ENCODE data around the gene RADX. TPM values are rescaled to one million over a fixed set of nuclear protein-coding genes. Genes with fewer than 3 reads are reported as not detected.

RADX gene
- total and polyA plus RNA-seq, 12 donors: 0.60 to 39.9 (median 4.2) TPM

DNA sequence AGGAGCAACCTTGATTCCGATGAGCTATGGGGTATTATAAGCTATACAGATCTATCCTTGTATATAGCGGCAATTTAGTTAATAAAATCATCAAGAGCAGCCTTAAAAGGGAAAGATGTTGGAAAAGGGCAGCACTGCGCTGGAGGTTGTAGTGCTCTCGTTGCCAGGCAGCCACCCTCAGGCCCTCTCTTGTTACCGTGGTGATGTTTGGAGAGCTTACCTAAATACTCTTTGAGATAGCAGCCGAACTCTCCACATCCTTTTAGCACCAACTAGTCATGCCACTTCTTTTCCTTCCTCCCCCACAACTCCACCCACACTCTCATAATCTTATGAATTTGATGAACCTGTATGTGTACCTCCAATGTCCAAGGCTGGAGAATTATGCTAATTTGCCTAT lies 3.8 kb upstream of the RADX start:
- Histone ChIP-seq H3K27ac (no peak overlapping the region), H3K27me3 (no peaks in the 10 kb centered on the region), H3K4me3 (no peak overlapping the region), H3K36me3 (replicated peaks in 1 of 2) (no peaks in the 10 kb centered on the region), H3K4me1 (replicated peaks in 1 of 2) (no peaks in the 10 kb centered on the region), H3K9me3 (replicated peaks in 1 of 3) (no peaks in the 10 kb centered on the region)
- DNase-seq: peak in 1 of 7 donors; percentile 67
- whole genome bisulfite sequencing, 4 donors: 56 to 64% (median 59%) methylated on average over 6 of the region's 6 CpGs
- TF ChIP-seq POLR2A (IDR thresholded peaks at IDR 0.05): no peak
- TF ChIP-seq, protein P1, sequence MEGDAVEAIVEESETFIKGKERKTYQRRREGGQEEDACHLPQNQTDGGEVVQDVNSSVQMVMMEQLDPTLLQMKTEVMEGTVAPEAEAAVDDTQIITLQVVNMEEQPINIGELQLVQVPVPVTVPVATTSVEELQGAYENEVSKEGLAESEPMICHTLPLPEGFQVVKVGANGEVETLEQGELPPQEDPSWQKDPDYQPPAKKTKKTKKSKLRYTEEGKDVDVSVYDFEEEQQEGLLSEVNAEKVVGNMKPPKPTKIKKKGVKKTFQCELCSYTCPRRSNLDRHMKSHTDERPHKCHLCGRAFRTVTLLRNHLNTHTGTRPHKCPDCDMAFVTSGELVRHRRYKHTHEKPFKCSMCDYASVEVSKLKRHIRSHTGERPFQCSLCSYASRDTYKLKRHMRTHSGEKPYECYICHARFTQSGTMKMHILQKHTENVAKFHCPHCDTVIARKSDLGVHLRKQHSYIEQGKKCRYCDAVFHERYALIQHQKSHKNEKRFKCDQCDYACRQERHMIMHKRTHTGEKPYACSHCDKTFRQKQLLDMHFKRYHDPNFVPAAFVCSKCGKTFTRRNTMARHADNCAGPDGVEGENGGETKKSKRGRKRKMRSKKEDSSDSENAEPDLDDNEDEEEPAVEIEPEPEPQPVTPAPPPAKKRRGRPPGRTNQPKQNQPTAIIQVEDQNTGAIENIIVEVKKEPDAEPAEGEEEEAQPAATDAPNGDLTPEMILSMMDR (IDR thresholded peaks at IDR 0.05): no peak
- intact Hi-C loops (cut with DNase I): no loop called here

- 9 to 58% (median 28%) methylated on average over 1 of the region's 1 CpG for WGBS, 4 donors
- Histone ChIP-seq H3K4me3 (peak overlapping the region in 2 of 4 donors; percentile 7 to 57), H3K4me1 (replicated peaks in 1 of 2) (no peaks in the 10 kb centered on the region), H3K27ac (peak overlapping the region in 2 of 5 donors; percentile 37 to 40), H3K9me3 (replicated peaks in 1 of 3) (no peaks in the 10 kb centered on the region), H3K27me3 (no peaks in the 10 kb centered on the region), H3K36me3 (replicated peaks in 1 of 2) (no peaks in the 10 kb centered on the region)
- DNase-seq: no peak
- intact Hi-C loops (cut with DNase I): no loop called here
- TF ChIP-seq, protein P1 (IDR thresholded peaks at IDR 0.05): no peak
- TF ChIP-seq POLR2A (IDR thresholded peaks at IDR 0.05): no peak
Measured at GRCh38 chrX:106611317-106611678, 480 bp upstream of the RADX start.

GRCh38 chrX:106612393-106612763 lies 600 bp downstream of the RADX start:
- no peaks in the 10 kb centered on the region for H3K36me3 ChIP-seq (replicated peaks in 1 of 2)
- intact Hi-C loops (cut with DNase I): no loop called here
- H3K9me3 ChIP-seq (replicated peaks in 1 of 3): no peaks in the 10 kb centered on the region
- DNase-seq: no peak
- peak overlapping the region in 2 of 4 donors; percentile 7 to 57 for H3K4me3 ChIP-seq
- no peaks in the 10 kb centered on the region for H3K4me1 ChIP-seq (replicated peaks in 1 of 2)
- WGBS, 4 donors: 1 to 32% (median 12%) methylated on average over 8 of the region's 8 CpGs
- TF ChIP-seq, protein P1 (IDR thresholded peaks at IDR 0.05): no peak
- no peak for TF ChIP-seq POLR2A (IDR thresholded peaks at IDR 0.05)
- H3K27me3 ChIP-seq: peaks cover 6% of the 10 kb centered on the region
- H3K27ac ChIP-seq: peak overlapping the region in 1 of 5 donors; percentile 51

- no peak for TF ChIP-seq POLR2A (IDR thresholded peaks at IDR 0.05)
- TF ChIP-seq, protein P1 (IDR thresholded peaks at IDR 0.05): no peak
- no peaks in the 10 kb centered on the region for H3K4me1 ChIP-seq (replicated peaks in 1 of 2)
Measured at GRCh38 chrX:106613277-106613676, 1.5 kb downstream of the RADX start.

More at GRCh38 chrX:106613277-106613676, 1.5 kb downstream of the RADX start:
- Histone ChIP-seq H3K27ac (no peak overlapping the region), H3K27me3 (peaks cover 6% of the 10 kb centered on the region), H3K9me3 (replicated peaks in 1 of 3) (no peaks in the 10 kb centered on the region), H3K4me3 (no peak overlapping the region), H3K36me3 (replicated peaks in 1 of 2) (no peaks in the 10 kb centered on the region)
- no peak for DNase-seq
- intact Hi-C loops (cut with DNase I): no loop called here
- 19 to 29% (median 27%) methylated on average over 4 of the region's 4 CpGs for WGBS, 4 donors
